ENCODE data around the gene OR2T5. TPM values are rescaled to one million over a fixed set of nuclear protein-coding genes. Genes with fewer than 3 reads are reported as not detected.
"Not testable (repeated sequence)": the region's sequence is repeated elsewhere in the genome, so short reads cannot be mapped to it uniquely, and the experiment has no call there.

Gene OR2T5
- total RNA-seq, 1 experiment from 2014 or later: not detected

GRCh38 chr1:248459117-248459516 lies 29.3 kb upstream of the OR2T5 start:
- intact Hi-C loops (cut with micrococcal nuclease): loop anchor here (5.0 kb wide), 1 partner anchor 173 kb away; no protein-coding TSS in a partner anchor
- H3K9ac ChIP-seq (ENCODE audit: low read length); POLR2A ChIA-PET; H3K36me3 ChIP-seq (ENCODE audit: control insufficient read depth in 1 of 2, insufficient read depth in 2 of 2, low read length in 2 of 2); DNase-seq (ENCODE audit: low read depth, low spot score); H3K4me2 ChIP-seq (ENCODE audit: low read length); ATAC-seq; RAD21 ChIA-PET (ENCODE audit: low non-redundant PET in 1 of 2, low total read pairs in 2 of 2, uncharacterized antibody in 2 of 2, unreplicated experiment in 2 of 2); H3K27ac ChIP-seq (ENCODE audit: low read depth, low read length); H3K9me3 ChIP-seq (ENCODE audit: control insufficient read depth in 1 of 2, insufficient read depth in 1 of 2, low read depth in 1 of 2, low read length in 2 of 2); CTCF ChIA-PET; H3K27me3 ChIP-seq (ENCODE audit: insufficient read depth, low read length); H2AFZ ChIP-seq (ENCODE audit: low read depth, low read length, poor library complexity, severe bottlenecking); H3K4me3 ChIP-seq (replicated peaks in 1 of 2; ENCODE audit: low read depth in 1 of 2, low read length in 2 of 2); BruUV-seq (replicated peaks); H3K9me2 ChIP-seq (ENCODE audit: insufficient read depth); H4K20me1 ChIP-seq (ENCODE audit: insufficient read depth); H3K4me1 ChIP-seq (ENCODE audit: control insufficient read depth in 1 of 2, insufficient read depth in 2 of 2, low read length in 2 of 2); H3K79me2 ChIP-seq (ENCODE audit: insufficient read depth, low read length): not testable (repeated sequence)

- no peaks in the 10 kb centered on the region for H3K27me3 ChIP-seq (ENCODE audit: insufficient read depth, low read length)
- TF ChIP-seq CEBPB (IDR thresholded peaks at IDR 0.05; ENCODE audit: low read depth): no peak
- TF ChIP-seq, protein P1, sequence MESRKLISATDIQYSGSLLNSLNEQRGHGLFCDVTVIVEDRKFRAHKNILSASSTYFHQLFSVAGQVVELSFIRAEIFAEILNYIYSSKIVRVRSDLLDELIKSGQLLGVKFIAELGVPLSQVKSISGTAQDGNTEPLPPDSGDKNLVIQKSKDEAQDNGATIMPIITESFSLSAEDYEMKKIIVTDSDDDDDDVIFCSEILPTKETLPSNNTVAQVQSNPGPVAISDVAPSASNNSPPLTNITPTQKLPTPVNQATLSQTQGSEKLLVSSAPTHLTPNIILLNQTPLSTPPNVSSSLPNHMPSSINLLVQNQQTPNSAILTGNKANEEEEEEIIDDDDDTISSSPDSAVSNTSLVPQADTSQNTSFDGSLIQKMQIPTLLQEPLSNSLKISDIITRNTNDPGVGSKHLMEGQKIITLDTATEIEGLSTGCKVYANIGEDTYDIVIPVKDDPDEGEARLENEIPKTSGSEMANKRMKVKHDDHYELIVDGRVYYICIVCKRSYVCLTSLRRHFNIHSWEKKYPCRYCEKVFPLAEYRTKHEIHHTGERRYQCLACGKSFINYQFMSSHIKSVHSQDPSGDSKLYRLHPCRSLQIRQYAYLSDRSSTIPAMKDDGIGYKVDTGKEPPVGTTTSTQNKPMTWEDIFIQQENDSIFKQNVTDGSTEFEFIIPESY (IDR thresholded peaks at IDR 0.05; ENCODE audit: extremely low read depth, insufficient replicate concordance, low read length): no peak
- no peak for TF ChIP-seq SRF (IDR thresholded peaks at IDR 0.05; ENCODE audit: low read depth)
- no peak for TF ChIP-seq FOSL1 (IDR thresholded peaks at IDR 0.05; ENCODE audit: low read depth)
- no peak for TF ChIP-seq CTCF (IDR thresholded peaks at IDR 0.05 in 2 of 3, conservative IDR thresholded peaks at IDR 0.05 in 1 of 3; ENCODE audit: borderline replicate concordance in 1 of 3, insufficient read depth in 1 of 3, low read depth in 2 of 3, low read length in 2 of 3)
- TF ChIP-seq EZH2 (IDR thresholded peaks at IDR 0.05): no peak
- no peak for TF ChIP-seq CBX3 (IDR thresholded peaks at IDR 0.05; ENCODE audit: low read depth)
- TF ChIP-seq POLR2A (IDR thresholded peaks at IDR 0.05; ENCODE audit: borderline replicate concordance, extremely low read depth, insufficient read depth, insufficient read length): no peak
- no peak for TF ChIP-seq EZH2phosphoT487 (IDR thresholded peaks at IDR 0.05; ENCODE audit: borderline replicate concordance)
- TF ChIP-seq, protein P2, sequence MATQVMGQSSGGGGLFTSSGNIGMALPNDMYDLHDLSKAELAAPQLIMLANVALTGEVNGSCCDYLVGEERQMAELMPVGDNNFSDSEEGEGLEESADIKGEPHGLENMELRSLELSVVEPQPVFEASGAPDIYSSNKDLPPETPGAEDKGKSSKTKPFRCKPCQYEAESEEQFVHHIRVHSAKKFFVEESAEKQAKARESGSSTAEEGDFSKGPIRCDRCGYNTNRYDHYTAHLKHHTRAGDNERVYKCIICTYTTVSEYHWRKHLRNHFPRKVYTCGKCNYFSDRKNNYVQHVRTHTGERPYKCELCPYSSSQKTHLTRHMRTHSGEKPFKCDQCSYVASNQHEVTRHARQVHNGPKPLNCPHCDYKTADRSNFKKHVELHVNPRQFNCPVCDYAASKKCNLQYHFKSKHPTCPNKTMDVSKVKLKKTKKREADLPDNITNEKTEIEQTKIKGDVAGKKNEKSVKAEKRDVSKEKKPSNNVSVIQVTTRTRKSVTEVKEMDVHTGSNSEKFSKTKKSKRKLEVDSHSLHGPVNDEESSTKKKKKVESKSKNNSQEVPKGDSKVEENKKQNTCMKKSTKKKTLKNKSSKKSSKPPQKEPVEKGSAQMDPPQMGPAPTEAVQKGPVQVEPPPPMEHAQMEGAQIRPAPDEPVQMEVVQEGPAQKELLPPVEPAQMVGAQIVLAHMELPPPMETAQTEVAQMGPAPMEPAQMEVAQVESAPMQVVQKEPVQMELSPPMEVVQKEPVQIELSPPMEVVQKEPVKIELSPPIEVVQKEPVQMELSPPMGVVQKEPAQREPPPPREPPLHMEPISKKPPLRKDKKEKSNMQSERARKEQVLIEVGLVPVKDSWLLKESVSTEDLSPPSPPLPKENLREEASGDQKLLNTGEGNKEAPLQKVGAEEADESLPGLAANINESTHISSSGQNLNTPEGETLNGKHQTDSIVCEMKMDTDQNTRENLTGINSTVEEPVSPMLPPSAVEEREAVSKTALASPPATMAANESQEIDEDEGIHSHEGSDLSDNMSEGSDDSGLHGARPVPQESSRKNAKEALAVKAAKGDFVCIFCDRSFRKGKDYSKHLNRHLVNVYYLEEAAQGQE (IDR thresholded peaks at IDR 0.05; ENCODE audit: low read depth): no peak
- TF ChIP-seq ZFX (IDR thresholded peaks at IDR 0.05): no peak
- no peak for TF ChIP-seq MAX (IDR thresholded peaks at IDR 0.05)
- no peak overlapping the region for H2AFZ ChIP-seq (ENCODE audit: low read depth, low read length, poor library complexity, severe bottlenecking)
- no peaks in the 10 kb centered on the region for H3K9me2 ChIP-seq (ENCODE audit: insufficient read depth)
- CTCF ChIA-PET: no interaction called here
- DNase-seq (ENCODE audit: low read depth, low spot score) (no peak), ATAC-seq (no peak)
- H3K4me1 ChIP-seq (ENCODE audit: control insufficient read depth in 1 of 2, insufficient read depth in 2 of 2, low read length in 2 of 2): no peaks in the 10 kb centered on the region
- POLR2A ChIA-PET: no interaction called here
- BruUV-seq (replicated peaks): no TSS peak
- no peaks in the 10 kb centered on the region for H4K20me1 ChIP-seq (ENCODE audit: insufficient read depth)
- H3K4me2 ChIP-seq (ENCODE audit: low read length): no peak overlapping the region
- H3K9me3 ChIP-seq (ENCODE audit: control insufficient read depth in 1 of 2, insufficient read depth in 1 of 2, low read depth in 1 of 2, low read length in 2 of 2): no peaks in the 10 kb centered on the region
- no peaks in the 10 kb centered on the region for H3K79me2 ChIP-seq (ENCODE audit: insufficient read depth, low read length)
- no peak overlapping the region for H3K27ac ChIP-seq (ENCODE audit: low read depth, low read length)
- RAD21 ChIA-PET (ENCODE audit: low non-redundant PET in 1 of 2, low total read pairs in 2 of 2, uncharacterized antibody in 2 of 2, unreplicated experiment in 2 of 2): no interaction called here
- H3K4me3 ChIP-seq (replicated peaks in 1 of 2; ENCODE audit: low read depth in 1 of 2, low read length in 2 of 2): no peak overlapping the region
- no peak overlapping the region for H3K9ac ChIP-seq (ENCODE audit: low read length)
- intact Hi-C loops (cut with micrococcal nuclease): no loop called here
- H3K36me3 ChIP-seq (ENCODE audit: control insufficient read depth in 1 of 2, insufficient read depth in 2 of 2, low read length in 2 of 2): no peaks in the 10 kb centered on the region
Observed at GRCh38 chr1:248471154-248471553, 17.2 kb upstream of the OR2T5 start.

All from HCT116 (cell line).